Vagina (tissue), 2 donors: ENCODE measurements around the gene STRN.

Source experiments
- CTCF ChIP-seq, 3 experiments: fragments of 450-650 bp in 2 of 3; fragments of 200-600 bp in 1 of 3; sonication (generic) in 1 of 3; IDR thresholded peaks; one replicate each; pipeline ENCODE4 v1.5.1; 2017 to 2019; ENCODE audit warnings: antibody characterized with exemption in 3 of 3, mild to moderate bottlenecking in 2 of 3, moderate library complexity in 2 of 3
- POLR2A ChIP-seq, 2 donors: fragments of 450-650 bp; IDR thresholded peaks; one replicate each; pipeline ENCODE4 v1.6.1; 2017; ENCODE audit warnings: antibody characterized with exemption in 2 of 2, mild to moderate bottlenecking in 2 of 2, moderate library complexity in 2 of 2
- POLR2AphosphoS5 ChIP-seq, 2 donors: sonication (generic); formaldehyde crosslinking; IDR thresholded peaks; one replicate each; pipeline ENCODE4 v1.9.0; 2017; ENCODE audit warnings: antibody characterized with exemption in 2 of 2, mild to moderate bottlenecking in 2 of 2, low read depth in 1 of 2; ENCODE audit not compliant: insufficient read depth in 1 of 2

GRCh38 chr2:36965751-36966369, 476 bp downstream of the STRN start:
- TF ChIP-seq POLR2A (IDR thresholded peaks at IDR 0.05) = no peak
- no peak for TF ChIP-seq CTCF (IDR thresholded peaks at IDR 0.05)
- TF ChIP-seq POLR2AphosphoS5 (IDR thresholded peaks at IDR 0.05; ENCODE audit: insufficient read depth in 1 of 2, low read depth in 1 of 2) = no peak
